SJCRH30 (cell line): ENCODE data around the gene SLC43A3. TPM values are rescaled to one million over a fixed set of nuclear protein-coding genes. Genes with fewer than 3 reads are reported as not detected.

Source experiments
- DNase-seq, 2 experiments: peaks; one replicate each; pipeline ENCODE4 v3.0.0-alpha.2; 2015 to 2020
- H3K27ac ChIP-seq: fragments of 250-450 bp; sonication (Bioruptor Pico); 2 replicates; pipeline ENCODE4 v1.5.1; 2020; ENCODE audit warnings: mild to moderate bottlenecking, moderate library complexity
- H3K27me3 ChIP-seq: fragments of 250-450 bp; sonication (Bioruptor Pico); 2 replicates; pipeline ENCODE4 v1.5.1; 2020; ENCODE audit warnings: mild to moderate bottlenecking, moderate library complexity
- H3K36me3 ChIP-seq: fragments of 250-450 bp; sonication (Bioruptor Pico); 2 replicates; pipeline ENCODE4 v1.5.1; 2020; ENCODE audit warnings: mild to moderate bottlenecking, moderate library complexity
- H3K4me1 ChIP-seq: fragments of 250-450 bp; sonication (Bioruptor Pico); 2 replicates; pipeline ENCODE4 v1.5.1; 2020; ENCODE audit warnings: mild to moderate bottlenecking, moderate library complexity
- H3K4me3 ChIP-seq: fragments of 250-450 bp; sonication (Bioruptor Pico); 2 replicates; pipeline ENCODE4 v1.5.1; 2020; ENCODE audit warnings: mild to moderate bottlenecking, moderate library complexity
- H3K9me3 ChIP-seq: fragments of 250-450 bp; sonication (Bioruptor Pico); replicated peaks from 2 replicates; pipeline ENCODE4 v1.5.1; 2020; ENCODE audit warnings: mild to moderate bottlenecking, moderate library complexity
- total RNA-seq: library from RNA; depleted of rRNA; stranded (reverse); fragments of >200 nt; shearing (Covaris generic); gene quantifications from 2 replicates; pipeline ENCODE4 v1.2.3, GENCODE V29; 2014

Gene SLC43A3
- total RNA-seq, 1 experiment from 2014 or later = 0.12 TPM

GRCh38 chr11:57463671-57464538 is 37.0 kb upstream of the SLC43A3 start:
- DNase-seq = peak; percentile 40 to 65
- H3K27me3 ChIP-seq = peaks cover 46% of the 10 kb centered on the region
- H3K27ac ChIP-seq = no peak overlapping the region
- no peaks in the 10 kb centered on the region for H3K36me3 ChIP-seq
- H3K4me3 ChIP-seq = no peak overlapping the region
- H3K4me1 ChIP-seq = peaks cover 3% of the 10 kb centered on the region
- H3K9me3 ChIP-seq = no peaks in the 10 kb centered on the region

- Histone ChIP-seq H3K27me3 (peaks cover 46% of the 10 kb centered on the region), H3K36me3 (no peaks in the 10 kb centered on the region), H3K9me3 (no peaks in the 10 kb centered on the region), H3K27ac (no peak overlapping the region), H3K4me3 (no peak overlapping the region), H3K4me1 (peaks cover 3% of the 10 kb centered on the region)
- no peak for DNase-seq
These were observed 35.7 kb upstream of the SLC43A3 start for GRCh38 chr11:57462597-57462996.

- Histone ChIP-seq H3K27me3 (peaks cover 42% of the 10 kb centered on the region), H3K27ac (no peak overlapping the region), H3K9me3 (no peaks in the 10 kb centered on the region), H3K4me3 (no peak overlapping the region), H3K4me1 (peaks cover 3% of the 10 kb centered on the region), H3K36me3 (no peaks in the 10 kb centered on the region)
- no peak for DNase-seq
These were observed 35.0 kb upstream of the SLC43A3 start for GRCh38 chr11:57461841-57462489.

GRCh38 chr11:57460758-57461749 is 34.1 kb upstream of the SLC43A3 start:
- no peak overlapping the region for H3K27ac ChIP-seq
- peaks cover 37% of the 10 kb centered on the region for H3K27me3 ChIP-seq
- H3K36me3 ChIP-seq = no peaks in the 10 kb centered on the region
- H3K4me3 ChIP-seq = peak overlapping the region; percentile 48
- peaks cover 3% of the 10 kb centered on the region for H3K4me1 ChIP-seq
- no peak for DNase-seq
- no peaks in the 10 kb centered on the region for H3K9me3 ChIP-seq

- Histone ChIP-seq H3K4me1 (peaks cover 3% of the 10 kb centered on the region), H3K4me3 (peak within 1 kb of the TSS; percentile 48), H3K27ac (no peak within 1 kb of the TSS), H3K9me3 (no peaks in the 10 kb centered on the region), H3K27me3 (peaks cover 36% of the 10 kb centered on the region), H3K36me3 (no peaks in the 10 kb centered on the region)
- peak; percentile 65 to 75 for DNase-seq
These were observed 33.3 kb upstream of the SLC43A3 start, which contains the start of gene RTN4RL2 for GRCh38 chr11:57460022-57460757. Gene RTN4RL2, plus strand, starts transcription at chr11:57460528. Its CDS starts 338 bp downstream, at chr11:57460866.

DNA sequence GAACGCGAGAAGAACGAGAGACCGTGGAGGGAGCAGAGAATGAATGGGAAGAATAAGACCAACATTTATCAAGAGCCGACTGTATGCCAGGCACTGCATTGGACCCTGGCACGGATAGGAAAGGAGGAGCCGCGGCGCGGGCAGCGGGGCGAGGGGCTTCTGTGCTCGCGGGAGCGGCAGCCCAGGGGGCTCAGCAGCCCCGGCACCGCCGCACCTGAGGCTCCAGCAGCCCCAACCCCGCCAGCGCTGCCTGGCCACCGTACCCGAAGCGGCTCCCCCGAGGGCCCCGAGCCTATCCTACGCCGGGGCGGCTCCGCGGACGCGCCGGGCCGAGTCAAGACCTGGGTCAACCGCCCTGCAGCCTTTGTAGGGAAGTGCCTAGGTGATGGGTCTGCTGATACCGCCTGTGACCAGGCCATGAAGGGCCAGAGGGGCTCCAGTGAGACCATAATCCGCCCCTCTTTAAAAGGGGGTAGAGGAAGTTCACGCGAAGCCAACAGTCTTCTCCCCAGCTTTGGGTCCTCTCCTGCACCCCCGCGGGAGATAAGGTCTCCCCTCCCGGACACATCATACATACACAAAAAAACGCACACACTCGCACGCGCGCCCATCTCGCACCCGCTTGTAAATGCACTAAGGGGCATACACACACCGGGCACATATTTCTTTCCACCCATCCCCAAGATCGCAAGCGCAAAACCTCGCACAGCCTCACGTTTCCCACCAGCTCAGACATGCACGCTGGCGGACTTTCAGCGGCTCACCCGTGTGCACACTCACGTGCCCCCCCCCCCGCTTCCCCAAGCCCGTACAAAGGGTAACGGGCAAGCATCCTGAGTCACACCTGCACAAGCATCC is 32.5 kb upstream of the SLC43A3 start:
- no peaks in the 10 kb centered on the region for H3K36me3 ChIP-seq
- no peak for DNase-seq
- H3K4me3 ChIP-seq = no peak overlapping the region
- H3K27me3 ChIP-seq = peaks cover 32% of the 10 kb centered on the region
- H3K4me1 ChIP-seq = peaks cover 3% of the 10 kb centered on the region
- no peaks in the 10 kb centered on the region for H3K9me3 ChIP-seq
- H3K27ac ChIP-seq = no peak overlapping the region

GRCh38 chr11:57458410-57459163 is 31.7 kb upstream of the SLC43A3 start:
- H3K4me3 ChIP-seq = peak overlapping the region; percentile 39
- H3K27me3 ChIP-seq = peaks cover 32% of the 10 kb centered on the region
- H3K9me3 ChIP-seq = no peaks in the 10 kb centered on the region
- H3K36me3 ChIP-seq = no peaks in the 10 kb centered on the region
- H3K4me1 ChIP-seq = peaks cover 3% of the 10 kb centered on the region
- no peak overlapping the region for H3K27ac ChIP-seq
- DNase-seq = peak; percentile 54 to 77

DNA sequence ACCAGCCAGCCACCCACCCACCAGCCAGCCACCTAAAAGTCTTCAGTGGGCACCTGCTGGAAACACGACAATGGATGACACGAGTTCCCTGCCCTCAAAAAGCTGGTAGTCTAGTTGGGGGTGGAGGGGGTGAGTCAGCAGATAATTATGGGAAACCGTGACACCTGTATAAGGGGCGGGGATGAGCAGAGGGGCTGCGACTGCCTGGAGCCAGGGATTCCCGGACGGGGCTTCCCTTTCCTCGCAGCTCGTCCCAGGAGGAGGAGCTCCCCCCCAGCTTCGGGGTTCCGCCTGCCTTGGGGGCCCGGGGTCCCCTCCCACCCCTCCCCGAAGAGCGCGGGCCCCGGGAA is 31.1 kb upstream of the SLC43A3 start:
- no peak overlapping the region for H3K27ac ChIP-seq
- no peak overlapping the region for H3K4me3 ChIP-seq
- DNase-seq = no peak
- no peaks in the 10 kb centered on the region for H3K9me3 ChIP-seq
- H3K27me3 ChIP-seq = peaks cover 27% of the 10 kb centered on the region
- H3K4me1 ChIP-seq = peaks cover 3% of the 10 kb centered on the region
- H3K36me3 ChIP-seq = no peaks in the 10 kb centered on the region

GRCh38 chr11:57457643-57458023 is 30.7 kb upstream of the SLC43A3 start:
- H3K4me3 ChIP-seq = no peak overlapping the region
- peaks cover 3% of the 10 kb centered on the region for H3K4me1 ChIP-seq
- no peak overlapping the region for H3K27ac ChIP-seq
- no peaks in the 10 kb centered on the region for H3K9me3 ChIP-seq
- DNase-seq = no peak
- no peaks in the 10 kb centered on the region for H3K36me3 ChIP-seq
- H3K27me3 ChIP-seq = peaks cover 24% of the 10 kb centered on the region

GRCh38 chr11:57456960-57457642 is 30.2 kb upstream of the SLC43A3 start:
- no peaks in the 10 kb centered on the region for H3K9me3 ChIP-seq
- H3K4me3 ChIP-seq = no peak overlapping the region
- H3K27ac ChIP-seq = no peak overlapping the region
- peak; percentile 74 to 89 for DNase-seq
- H3K4me1 ChIP-seq = peaks cover 3% of the 10 kb centered on the region
- no peaks in the 10 kb centered on the region for H3K36me3 ChIP-seq
- peaks cover 19% of the 10 kb centered on the region for H3K27me3 ChIP-seq

DNA sequence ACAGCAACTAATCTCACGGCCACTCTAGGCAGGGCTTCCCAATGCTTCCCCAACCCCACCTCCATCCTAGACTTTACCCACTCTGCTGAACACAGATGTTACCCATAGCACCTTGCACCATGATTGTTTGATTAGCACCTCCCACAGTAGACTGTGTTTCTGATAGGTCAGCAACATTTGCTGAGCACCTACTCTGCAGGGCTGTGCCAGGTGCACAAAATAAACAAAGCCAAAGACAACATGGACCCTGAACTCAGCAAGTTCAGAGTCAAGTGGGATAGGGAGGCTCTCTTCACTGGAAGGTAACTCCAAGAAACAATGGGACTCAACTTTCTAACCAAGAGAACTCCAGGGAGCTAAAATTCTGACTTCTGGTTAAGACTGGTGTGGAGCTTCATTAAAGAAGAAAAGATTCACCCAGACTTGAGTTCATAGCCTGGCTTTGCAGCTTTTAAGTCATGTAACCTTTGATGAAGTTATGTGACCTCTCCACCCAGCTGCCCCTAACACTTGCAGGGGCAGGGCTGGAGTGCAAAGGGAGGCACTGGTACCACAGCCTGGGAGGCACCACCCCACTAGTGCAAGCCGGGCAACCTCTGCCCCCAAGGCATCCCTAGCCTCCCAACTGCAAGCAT is 26.7 kb upstream of the SLC43A3 start:
- H3K9me3 ChIP-seq = no peaks in the 10 kb centered on the region
- H3K4me1 ChIP-seq = no peaks in the 10 kb centered on the region; the same call in none of the 2 replicates
- no peaks in the 10 kb centered on the region for H3K36me3 ChIP-seq
- H3K27ac ChIP-seq = no peak overlapping the region
- H3K4me3 ChIP-seq = no peak overlapping the region
- no peak for DNase-seq
- H3K27me3 ChIP-seq = no peaks in the 10 kb centered on the region; the same call in 1 of the 2 replicates

GRCh38 chr11:57446055-57446454 is 19.1 kb upstream of the SLC43A3 start:
- Histone ChIP-seq H3K4me1 (no peaks in the 10 kb centered on the region), H3K36me3 (no peaks in the 10 kb centered on the region), H3K4me3 (no peak overlapping the region), H3K9me3 (no peaks in the 10 kb centered on the region), H3K27me3 (no peaks in the 10 kb centered on the region), H3K27ac (no peak overlapping the region)
- DNase-seq = no peak
